SW 1271 (cell line): ENCODE results near the gene LIPF.
"Not testable (repeated sequence)": the region's sequence is repeated elsewhere in the genome, so short reads cannot be mapped to it uniquely, and the experiment has no call there.

Experiments
- DNase-seq, 2 experiments: peaks; one replicate each; lab custom pipeline; 2025; lab: John Stamatoyannopoulos, UW

Gene LIPF

GRCh38 chr10:88676283-88677060 is 12.2 kb downstream of the LIPF start:
- no peak for DNase-seq

GRCh38 chr10:88680958-88681357 is 16.7 kb downstream of the LIPF start:
- DNase-seq, result peak in 1 of 2 experiments; percentile 30

GRCh38 chr10:88682491-88682890 is 18.2 kb downstream of the LIPF start:
- DNase-seq, result no peak

- DNase-seq, result peak in 1 of 2 experiments; percentile 30
Observed at GRCh38 chr10:88687853-88688467, 23.7 kb downstream of the LIPF start.

GRCh38 chr10:88689366-88689765 is 25.1 kb downstream of the LIPF start:
- no peak for DNase-seq

- DNase-seq, result peak in 1 of 2 experiments; percentile 1
Observed at GRCh38 chr10:88693392-88694020, 29.3 kb downstream of the LIPF start.

- DNase-seq, result no peak
Observed at GRCh38 chr10:88702848-88703597, 38.8 kb downstream of the LIPF start.

GRCh38 chr10:88705958-88706357 is 41.7 kb downstream of the LIPF start, which contains the start of gene LIPK:
Gene LIPK (plus strand): TSS chr10:88706249. CDS start chr10:88724544, 18,295 bp downstream.
- DNase-seq, result no peak

- peak in 1 of 2 experiments; percentile 28 for DNase-seq
Observed at GRCh38 chr10:88707429-88708155, 43.4 kb downstream of the LIPF start.

GRCh38 chr10:88709361-88709760 is 45.1 kb downstream of the LIPF start:
- DNase-seq, result not testable (repeated sequence)

GRCh38 chr10:88715517-88715916 is 51.3 kb downstream of the LIPF start:
- no peak for DNase-seq

- DNase-seq, result no peak
Observed at GRCh38 chr10:88721392-88721791, 57.1 kb downstream of the LIPF start.

- no peak for DNase-seq
Observed at GRCh38 chr10:88725798-88726197, 61.6 kb downstream of the LIPF start.

- no peak for DNase-seq
Observed at GRCh38 chr10:88728107-88728763, 64.0 kb downstream of the LIPF start.
